Measurements from ENCODE around the gene HOXA11. TPM values are rescaled to one million over a fixed set of nuclear protein-coding genes. Genes with fewer than 3 reads are reported as not detected.

The HOXA11 gene
- total and polyA plus RNA-seq, 4 donors = not detected

- Histone ChIP-seq H3K36me3 (ENCODE audit: control insufficient read depth in 4 of 4, insufficient read depth in 3 of 4, low read depth in 1 of 4, low read length in 3 of 4) (no peaks in the 10 kb centered on the region), H3K9me3 (ENCODE audit: control insufficient read depth in 4 of 4, low read length in 3 of 4) (no peaks in the 10 kb centered on the region), H3K4me3 (ENCODE audit: low read depth in 1 of 3, low read length in 3 of 3) (no peak overlapping the region), H3K27ac (ENCODE audit: low read depth in 1 of 2, low read length in 2 of 2) (no peak overlapping the region), H3K27me3 (ENCODE audit: control insufficient read depth in 4 of 4, insufficient read depth in 4 of 4, low read length in 3 of 4) (peaks cover 0 to 18% (median 10%) of the 10 kb centered on the region in 4 donors), H3K4me1 (ENCODE audit: control insufficient read depth in 4 of 4, insufficient read depth in 4 of 4, low read length in 3 of 4) (peaks cover 6 to 10% (median 7%) of the 10 kb centered on the region in 4 donors), H3K9ac (ENCODE audit: low read depth in 1 of 2, low read length in 2 of 2) (no peak overlapping the region)
- 53% methylated on average over 3 of the region's 3 CpGs for WGBS
- TF ChIP-seq, protein P1, sequence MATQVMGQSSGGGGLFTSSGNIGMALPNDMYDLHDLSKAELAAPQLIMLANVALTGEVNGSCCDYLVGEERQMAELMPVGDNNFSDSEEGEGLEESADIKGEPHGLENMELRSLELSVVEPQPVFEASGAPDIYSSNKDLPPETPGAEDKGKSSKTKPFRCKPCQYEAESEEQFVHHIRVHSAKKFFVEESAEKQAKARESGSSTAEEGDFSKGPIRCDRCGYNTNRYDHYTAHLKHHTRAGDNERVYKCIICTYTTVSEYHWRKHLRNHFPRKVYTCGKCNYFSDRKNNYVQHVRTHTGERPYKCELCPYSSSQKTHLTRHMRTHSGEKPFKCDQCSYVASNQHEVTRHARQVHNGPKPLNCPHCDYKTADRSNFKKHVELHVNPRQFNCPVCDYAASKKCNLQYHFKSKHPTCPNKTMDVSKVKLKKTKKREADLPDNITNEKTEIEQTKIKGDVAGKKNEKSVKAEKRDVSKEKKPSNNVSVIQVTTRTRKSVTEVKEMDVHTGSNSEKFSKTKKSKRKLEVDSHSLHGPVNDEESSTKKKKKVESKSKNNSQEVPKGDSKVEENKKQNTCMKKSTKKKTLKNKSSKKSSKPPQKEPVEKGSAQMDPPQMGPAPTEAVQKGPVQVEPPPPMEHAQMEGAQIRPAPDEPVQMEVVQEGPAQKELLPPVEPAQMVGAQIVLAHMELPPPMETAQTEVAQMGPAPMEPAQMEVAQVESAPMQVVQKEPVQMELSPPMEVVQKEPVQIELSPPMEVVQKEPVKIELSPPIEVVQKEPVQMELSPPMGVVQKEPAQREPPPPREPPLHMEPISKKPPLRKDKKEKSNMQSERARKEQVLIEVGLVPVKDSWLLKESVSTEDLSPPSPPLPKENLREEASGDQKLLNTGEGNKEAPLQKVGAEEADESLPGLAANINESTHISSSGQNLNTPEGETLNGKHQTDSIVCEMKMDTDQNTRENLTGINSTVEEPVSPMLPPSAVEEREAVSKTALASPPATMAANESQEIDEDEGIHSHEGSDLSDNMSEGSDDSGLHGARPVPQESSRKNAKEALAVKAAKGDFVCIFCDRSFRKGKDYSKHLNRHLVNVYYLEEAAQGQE (IDR thresholded peaks at IDR 0.05) = no peak
- TF ChIP-seq TAF1 (conservative IDR thresholded peaks at IDR 0.05) (no peak), HNF4A (conservative IDR thresholded peaks at IDR 0.05) (no peak), RXRA (IDR thresholded peaks at IDR 0.05) (no peak), ZBTB33 (IDR thresholded peaks at IDR 0.05) (no peak), HNF4G (IDR thresholded peaks at IDR 0.05) (no peak), GABPA (IDR thresholded peaks at IDR 0.05 in 1 of 2, conservative IDR thresholded peaks at IDR 0.05 in 1 of 2) (no peak), ATF3 (IDR thresholded peaks at IDR 0.05) (no peak), FOXA2 (IDR thresholded peaks at IDR 0.05) (no peak)
- TF ChIP-seq, protein P2, sequence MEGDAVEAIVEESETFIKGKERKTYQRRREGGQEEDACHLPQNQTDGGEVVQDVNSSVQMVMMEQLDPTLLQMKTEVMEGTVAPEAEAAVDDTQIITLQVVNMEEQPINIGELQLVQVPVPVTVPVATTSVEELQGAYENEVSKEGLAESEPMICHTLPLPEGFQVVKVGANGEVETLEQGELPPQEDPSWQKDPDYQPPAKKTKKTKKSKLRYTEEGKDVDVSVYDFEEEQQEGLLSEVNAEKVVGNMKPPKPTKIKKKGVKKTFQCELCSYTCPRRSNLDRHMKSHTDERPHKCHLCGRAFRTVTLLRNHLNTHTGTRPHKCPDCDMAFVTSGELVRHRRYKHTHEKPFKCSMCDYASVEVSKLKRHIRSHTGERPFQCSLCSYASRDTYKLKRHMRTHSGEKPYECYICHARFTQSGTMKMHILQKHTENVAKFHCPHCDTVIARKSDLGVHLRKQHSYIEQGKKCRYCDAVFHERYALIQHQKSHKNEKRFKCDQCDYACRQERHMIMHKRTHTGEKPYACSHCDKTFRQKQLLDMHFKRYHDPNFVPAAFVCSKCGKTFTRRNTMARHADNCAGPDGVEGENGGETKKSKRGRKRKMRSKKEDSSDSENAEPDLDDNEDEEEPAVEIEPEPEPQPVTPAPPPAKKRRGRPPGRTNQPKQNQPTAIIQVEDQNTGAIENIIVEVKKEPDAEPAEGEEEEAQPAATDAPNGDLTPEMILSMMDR (IDR thresholded peaks at IDR 0.05; ENCODE audit: low read depth, low read length, missing input control) = no peak
- TF ChIP-seq, protein P3, sequence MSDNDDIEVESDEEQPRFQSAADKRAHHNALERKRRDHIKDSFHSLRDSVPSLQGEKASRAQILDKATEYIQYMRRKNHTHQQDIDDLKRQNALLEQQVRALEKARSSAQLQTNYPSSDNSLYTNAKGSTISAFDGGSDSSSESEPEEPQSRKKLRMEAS (IDR thresholded peaks at IDR 0.05) = no peak
- no peak for DNase-seq (ENCODE audit: low spot score)
These were observed 26.8 kb upstream of the HOXA11 start for GRCh38 chr7:27211764-27212204.

DNA sequence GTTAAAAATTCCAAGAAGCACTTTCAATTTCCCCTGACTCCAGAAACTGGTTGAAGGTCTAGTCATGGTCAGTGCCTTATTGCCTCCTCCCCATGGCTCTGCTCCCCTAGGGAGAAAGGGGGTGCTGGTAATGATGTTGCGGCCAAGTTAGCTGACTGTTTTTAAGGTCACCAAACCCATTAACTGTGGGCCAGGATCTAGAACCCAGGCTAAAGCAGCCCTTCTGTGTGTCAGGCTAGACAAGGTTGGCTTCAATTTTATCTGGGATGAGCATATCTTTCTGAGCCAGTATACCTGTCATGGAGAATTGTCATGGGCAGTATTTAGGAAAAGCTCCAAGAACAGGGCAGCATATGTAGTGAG is 26.0 kb upstream of the HOXA11 start:
- H3K36me3 ChIP-seq (ENCODE audit: control insufficient read depth in 4 of 4, insufficient read depth in 3 of 4, low read depth in 1 of 4, low read length in 3 of 4) = no peaks in the 10 kb centered on the region
- no peak for DNase-seq (ENCODE audit: low spot score)
- peaks cover 0 to 18% (median 10%) of the 10 kb centered on the region in 4 donors for H3K27me3 ChIP-seq (ENCODE audit: control insufficient read depth in 4 of 4, insufficient read depth in 4 of 4, low read length in 3 of 4)
- WGBS = 78% methylated on average over 1 of the region's 1 CpG
- H3K27ac ChIP-seq (ENCODE audit: low read depth in 1 of 2, low read length in 2 of 2) = no peak overlapping the region
- H3K4me3 ChIP-seq (ENCODE audit: low read depth in 1 of 3, low read length in 3 of 3) = no peak overlapping the region
- no peaks in the 10 kb centered on the region for H3K9me3 ChIP-seq (ENCODE audit: control insufficient read depth in 4 of 4, low read length in 3 of 4)
- no peak overlapping the region for H3K9ac ChIP-seq (ENCODE audit: low read depth in 1 of 2, low read length in 2 of 2)
- peaks cover 6 to 10% (median 7%) of the 10 kb centered on the region in 4 donors for H3K4me1 ChIP-seq (ENCODE audit: control insufficient read depth in 4 of 4, insufficient read depth in 4 of 4, low read length in 3 of 4)
- TF ChIP-seq FOXA1 (IDR thresholded peaks at IDR 0.05) = no peak
